HG03565 (cell line): ENCODE data around the gene MOSPD2.

ENCODE experiments used
- ATAC-seq: cut with Tn5 transposase; IDR thresholded peaks from one replicate; pipeline ENCODE4 v1.9.1; 2021; ENCODE audit warnings: mild to moderate bottlenecking, moderate library complexity; ENCODE audit not compliant: unreplicated experiment

The MOSPD2 gene

DNA sequence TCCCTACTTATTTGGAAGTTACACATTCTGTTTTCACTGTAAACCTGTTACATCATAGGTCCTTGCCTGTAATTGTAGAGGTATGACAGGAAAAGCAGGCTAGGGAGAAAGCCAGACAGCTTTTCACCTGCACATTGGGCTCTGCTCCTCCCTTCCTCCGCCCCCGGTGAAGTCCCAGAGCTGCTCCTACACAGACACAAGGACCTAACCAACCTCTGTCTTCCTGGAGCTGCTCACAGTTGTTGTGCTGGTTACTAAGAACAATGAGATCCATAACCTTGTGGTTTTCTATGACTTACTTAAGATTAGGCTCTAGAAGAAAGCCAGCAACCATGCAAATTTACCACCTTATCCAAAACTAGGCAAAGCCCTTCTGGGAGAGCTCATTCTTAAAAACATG is 40.0 kb downstream of the MOSPD2 start:
- no peak for ATAC-seq

DNA sequence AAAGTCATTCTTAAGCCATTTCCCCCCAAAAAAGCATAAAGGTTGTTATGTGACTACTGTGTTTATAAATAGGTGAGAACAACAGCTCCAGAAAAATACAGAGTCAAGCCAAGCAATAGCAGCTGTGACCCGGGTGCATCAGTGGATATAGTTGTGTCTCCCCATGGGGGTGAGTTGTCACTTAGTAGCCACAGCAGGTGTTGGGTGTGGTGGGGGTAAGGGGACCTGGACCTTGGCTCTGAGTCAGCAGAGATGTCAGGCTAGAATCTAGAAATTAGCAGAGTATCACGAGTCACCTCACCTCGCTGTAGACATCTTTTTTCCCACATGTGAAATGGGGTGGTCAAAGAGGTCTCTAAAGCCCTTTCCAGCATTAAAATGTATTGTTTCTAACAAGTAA is 42.4 kb downstream of the MOSPD2 start:
- ATAC-seq = no peak

DNA sequence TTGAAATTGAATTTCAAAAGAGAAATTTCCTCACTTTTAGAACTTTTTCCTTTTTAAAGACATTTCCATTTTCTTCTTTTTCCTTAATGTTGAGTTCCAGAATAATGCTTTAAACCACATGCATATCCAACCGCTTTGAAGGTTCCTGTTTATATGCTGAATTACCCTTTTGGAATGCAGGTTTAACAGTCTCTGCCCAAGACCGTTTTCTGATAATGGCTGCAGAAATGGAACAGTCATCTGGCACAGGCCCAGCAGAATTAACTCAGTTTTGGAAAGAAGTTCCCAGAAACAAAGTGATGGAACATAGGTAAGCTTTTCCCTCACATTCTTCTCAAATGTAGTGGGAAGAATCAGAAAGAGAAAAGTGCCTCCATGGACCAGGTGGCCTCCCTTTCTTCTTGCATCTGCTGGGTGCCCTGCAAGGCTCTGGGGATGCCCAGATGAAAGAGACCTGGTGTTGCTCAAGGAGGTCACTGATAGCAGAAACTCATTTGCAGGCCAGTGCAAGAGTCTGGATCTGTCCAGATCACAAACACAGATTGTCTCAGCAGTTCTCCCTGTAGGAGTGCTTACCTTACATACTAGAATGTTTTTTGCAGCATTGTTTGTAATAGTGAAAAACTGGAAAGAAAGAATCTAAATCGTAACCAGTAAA is 42.9 kb downstream of the MOSPD2 start:
- ATAC-seq = no peak

DNA sequence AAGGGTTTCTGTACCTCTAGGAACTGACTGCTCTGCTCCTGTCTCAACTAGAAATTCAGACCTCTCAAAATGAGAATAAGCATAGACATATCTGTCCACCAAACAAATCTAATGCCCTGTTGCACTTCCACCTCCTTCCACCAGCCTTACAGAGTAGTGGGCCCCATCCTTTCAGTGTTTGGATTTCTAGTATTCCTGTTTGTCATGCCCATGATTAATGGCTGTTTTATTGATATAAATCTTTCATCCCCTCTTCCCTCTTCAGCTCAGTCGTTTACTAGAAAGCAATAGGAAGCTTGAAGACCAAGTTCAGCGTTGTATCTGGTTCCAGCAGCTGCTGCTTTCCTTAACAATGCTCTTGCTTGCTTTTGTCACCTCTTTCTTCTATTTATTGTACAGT is 46.2 kb downstream of the MOSPD2 start:
- ATAC-seq = no peak

DNA sequence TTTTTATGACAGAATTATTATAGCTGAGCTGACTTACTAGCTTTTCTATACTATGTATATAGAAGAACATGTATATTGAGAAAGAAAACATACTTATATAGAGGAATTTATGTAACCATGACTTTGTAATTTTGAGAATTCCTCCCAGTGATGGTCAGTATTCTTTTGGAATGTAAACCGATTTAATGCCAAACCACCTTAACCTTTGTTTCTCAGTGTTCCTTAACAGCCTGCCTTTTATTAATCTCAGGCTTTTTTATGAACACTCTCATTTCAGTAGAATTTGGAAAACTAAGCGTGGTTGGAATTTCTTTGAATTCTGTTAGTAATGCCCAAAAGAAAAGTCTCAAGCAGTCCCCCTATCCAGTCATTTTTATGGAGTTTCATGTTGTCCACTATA is 47.0 kb downstream of the MOSPD2 start:
- no peak for ATAC-seq

DNA sequence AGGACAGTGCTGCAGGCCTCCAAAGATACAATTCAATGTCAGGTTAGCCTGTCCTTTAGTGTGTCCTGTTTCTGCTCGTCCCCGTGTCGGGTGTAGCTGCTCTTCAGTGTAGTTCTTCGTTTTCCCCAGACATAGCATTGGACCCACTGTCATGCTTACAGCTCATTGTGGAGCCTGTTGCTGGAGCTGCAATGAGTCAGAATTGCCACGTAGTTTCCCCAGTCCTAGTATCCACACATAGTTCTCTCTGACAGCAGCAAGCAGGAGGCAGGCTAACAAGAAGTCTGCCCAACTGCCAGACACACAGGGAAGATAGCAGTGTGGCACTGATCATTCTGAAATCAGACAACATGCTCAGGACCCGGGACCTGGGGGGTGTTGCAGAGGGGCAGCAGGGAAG is 49.2 kb downstream of the MOSPD2 start:
- ATAC-seq = no peak

DNA sequence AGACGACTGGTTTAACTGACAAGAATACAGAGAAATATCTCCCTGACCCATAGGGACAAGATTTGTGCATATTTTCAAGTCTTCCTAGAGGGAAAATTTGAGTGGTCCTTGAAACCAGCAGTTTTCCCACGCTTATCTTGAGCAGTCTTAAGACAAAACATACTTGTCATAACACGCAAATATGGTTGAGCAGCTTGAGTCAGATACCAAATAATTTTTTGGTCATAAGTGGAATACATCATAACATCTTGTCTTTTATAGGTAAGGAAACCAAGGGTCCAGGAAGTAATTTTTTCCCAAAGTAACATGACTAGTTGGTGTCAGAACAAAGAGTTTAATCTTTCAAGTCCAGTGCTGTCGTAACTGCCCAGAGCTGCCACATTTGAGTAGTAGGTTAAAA is 50.5 kb downstream of the MOSPD2 start:
- ATAC-seq = no peak

DNA sequence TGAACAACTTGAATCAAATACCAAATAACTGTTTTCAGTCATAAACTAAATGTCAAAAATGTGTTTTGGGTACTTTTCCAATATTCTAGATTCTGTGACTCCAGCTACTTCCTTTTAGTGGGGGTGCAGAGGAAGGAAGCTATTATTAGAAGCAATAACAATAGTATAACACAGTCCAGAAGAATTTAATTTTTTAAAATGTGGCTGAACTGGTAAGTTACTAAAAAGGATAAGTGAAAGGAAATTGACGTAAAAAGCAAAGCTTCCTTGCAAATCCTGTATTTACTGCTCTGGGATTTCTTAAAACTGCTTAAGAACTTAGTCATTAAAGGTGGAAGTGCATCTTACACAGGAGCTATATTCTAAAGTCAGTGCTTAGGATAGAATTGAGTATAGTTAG is 53.2 kb downstream of the MOSPD2 start:
- ATAC-seq = no peak

DNA sequence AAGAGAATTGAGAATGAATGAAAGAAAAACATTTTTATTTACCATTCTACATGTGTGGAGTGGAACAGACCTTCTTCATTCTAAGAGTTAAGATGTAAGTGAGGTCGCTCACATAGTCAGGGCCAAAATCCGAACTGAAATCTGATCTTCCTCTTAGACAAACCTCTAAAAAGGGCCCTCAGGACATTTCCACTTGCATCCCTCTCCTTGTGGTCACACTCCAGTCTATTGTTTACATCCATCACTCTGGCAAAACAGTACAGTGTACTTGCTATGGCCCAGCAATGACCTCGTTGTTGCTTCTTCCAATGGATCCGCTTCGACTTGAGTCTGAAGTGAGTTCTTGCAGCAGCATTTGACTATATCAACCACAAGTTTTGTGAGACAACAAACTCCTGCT is 54.2 kb downstream of the MOSPD2 start:
- ATAC-seq = no peak

DNA sequence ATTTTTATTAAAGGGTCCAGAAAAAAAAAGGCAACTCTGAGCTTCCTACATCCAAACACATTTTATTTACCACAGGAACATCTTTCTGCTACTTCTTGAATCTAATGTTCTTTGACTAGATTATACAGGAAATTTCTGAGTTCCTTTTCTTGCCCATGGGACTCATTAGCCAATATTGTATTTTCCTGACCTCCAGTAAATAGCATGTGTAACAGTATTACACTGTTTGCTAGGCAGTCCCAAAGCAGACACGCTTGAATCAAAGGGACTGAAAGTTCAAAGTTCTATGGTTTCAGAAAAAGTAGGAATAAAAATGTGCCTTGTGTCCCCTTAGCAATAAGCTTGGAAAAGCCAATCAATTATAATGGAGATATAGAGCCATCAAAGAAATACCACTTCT is 57.4 kb downstream of the MOSPD2 start:
- no peak for ATAC-seq

DNA sequence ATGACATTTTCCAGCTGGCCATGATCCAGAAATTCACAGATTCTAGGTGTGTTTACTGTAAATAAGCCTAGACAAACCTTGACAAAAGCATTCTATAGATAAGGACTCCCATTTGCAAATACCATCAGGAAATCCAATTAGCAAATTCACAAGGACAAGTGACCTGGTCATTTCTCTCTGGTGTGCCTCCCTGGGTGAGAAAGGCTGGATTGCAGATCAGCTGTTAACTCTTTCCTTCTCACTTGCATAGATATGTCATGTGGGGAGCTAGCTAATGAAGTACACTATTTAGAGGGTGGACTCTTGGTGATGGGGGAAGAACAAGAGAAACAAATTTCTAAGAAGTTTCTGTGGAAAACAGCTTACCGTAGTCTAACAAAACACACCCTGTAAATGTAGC is 58.9 kb downstream of the MOSPD2 start:
- ATAC-seq = no peak

DNA sequence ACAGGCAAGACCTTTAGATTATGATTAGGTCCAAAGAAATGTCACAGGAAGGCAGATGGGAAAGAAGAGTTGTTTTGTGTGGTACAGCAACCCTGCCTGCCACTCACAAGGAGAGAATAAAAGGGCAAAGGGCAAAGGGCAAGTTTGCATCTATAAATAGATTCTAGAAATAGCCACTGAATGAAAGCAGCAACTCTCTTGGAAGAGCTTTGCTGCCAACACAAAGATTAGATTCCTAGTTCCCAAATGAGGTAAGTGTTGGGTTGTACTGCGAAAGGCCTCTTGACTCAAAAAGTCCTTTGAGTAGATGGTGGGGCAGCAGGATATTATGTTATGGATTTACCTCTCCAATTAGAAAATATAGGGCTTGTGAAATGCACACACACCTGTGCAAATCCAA is 61.2 kb downstream of the MOSPD2 start:
- no peak for ATAC-seq

DNA sequence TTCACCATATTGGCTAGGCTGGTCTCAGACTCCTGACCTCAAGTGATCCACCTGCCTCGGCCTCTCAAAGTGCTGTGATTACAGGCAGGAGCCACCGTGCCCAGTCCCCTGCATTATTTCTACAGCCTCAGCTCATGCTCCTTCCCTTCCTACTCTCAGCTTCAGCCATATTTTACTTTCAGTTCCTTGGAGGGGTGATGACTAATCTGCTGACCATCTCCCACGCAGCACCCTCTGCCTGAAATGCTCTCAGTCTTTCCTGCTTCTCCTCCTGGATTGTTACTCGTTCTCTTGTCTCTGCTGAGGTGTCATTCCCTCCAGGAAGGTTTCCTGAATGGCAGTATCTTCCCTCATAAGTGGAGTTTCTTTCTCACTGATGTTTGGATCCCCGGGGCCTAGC is 63.3 kb downstream of the MOSPD2 start:
- peak; percentile 46 for ATAC-seq

DNA sequence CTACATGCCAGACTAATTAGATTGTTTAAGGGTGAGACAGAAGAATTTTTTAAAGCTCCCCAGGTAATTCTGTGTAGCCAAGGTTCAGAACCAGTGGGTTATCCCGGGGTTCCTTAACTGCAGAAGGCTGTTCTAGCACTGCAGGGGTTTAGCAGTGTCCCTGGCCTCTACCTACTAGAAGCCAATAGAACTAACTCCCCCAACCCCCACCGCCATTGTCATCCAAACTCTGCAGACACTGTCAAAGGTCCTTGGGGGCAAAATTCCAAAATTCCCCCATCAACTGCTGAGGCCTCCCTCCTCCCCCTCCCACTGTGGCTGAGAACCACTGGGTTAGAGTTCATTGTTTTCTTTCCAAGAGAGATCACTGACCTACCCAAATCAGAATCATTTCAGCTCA is 66.4 kb downstream of the MOSPD2 start:
- ATAC-seq = no peak

DNA sequence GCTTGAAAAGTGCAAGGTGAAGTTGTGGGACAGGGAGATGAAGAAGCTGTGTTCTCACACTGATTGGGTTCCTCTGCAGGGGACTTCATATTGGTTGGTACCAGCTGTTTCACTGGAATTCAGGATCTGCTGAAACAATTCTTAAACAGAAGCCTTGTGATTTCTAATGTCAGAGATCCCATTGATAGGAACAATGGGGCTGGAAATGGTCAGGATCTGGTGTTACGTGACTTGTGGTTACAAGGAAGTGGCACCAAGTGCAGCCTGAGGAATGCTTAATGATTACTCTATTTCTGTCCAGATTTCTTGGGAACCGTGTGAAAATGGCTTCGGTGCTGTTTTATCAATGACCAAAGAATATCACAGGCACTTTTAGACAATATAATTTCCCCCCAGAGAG is 68.1 kb downstream of the MOSPD2 start:
- no peak for ATAC-seq

DNA sequence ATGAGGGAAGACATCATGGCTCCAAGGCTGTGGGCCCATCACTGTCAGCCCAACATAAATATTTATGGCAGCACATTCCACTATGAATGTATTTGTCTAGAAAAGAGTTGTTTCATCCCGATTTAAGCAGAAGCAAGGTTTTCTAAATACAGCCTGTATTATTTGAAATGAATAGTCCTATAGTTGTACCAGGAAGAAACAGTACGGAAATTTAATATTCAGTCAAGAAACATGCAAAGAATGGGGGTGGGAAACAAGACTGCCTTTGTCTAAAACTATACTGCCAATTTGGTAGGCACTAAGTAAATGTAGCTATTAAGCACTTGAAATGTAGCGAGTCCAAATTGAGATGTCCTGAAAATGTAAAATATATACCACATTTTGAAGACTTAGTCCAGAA is 69.1 kb downstream of the MOSPD2 start:
- ATAC-seq = no peak

DNA sequence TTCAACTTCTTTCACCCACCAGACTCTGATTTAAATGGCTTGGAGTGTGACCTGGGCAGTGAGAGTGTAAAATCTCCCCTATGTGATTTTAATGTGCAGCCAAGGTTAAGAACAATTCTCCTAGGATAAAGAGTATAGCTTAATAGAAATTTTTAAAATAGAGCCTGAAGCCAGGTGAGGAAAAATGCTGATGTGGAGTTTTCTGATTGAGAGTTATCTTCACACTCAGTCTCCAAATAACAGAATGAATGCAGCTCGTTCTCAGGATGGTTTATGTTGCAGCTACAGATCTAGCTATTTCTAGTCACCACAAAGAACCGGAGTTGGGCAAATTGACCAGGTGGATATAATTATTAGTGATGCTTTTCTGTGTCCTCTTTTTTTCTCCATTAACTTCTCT is 70.7 kb downstream of the MOSPD2 start:
- no peak for ATAC-seq

DNA sequence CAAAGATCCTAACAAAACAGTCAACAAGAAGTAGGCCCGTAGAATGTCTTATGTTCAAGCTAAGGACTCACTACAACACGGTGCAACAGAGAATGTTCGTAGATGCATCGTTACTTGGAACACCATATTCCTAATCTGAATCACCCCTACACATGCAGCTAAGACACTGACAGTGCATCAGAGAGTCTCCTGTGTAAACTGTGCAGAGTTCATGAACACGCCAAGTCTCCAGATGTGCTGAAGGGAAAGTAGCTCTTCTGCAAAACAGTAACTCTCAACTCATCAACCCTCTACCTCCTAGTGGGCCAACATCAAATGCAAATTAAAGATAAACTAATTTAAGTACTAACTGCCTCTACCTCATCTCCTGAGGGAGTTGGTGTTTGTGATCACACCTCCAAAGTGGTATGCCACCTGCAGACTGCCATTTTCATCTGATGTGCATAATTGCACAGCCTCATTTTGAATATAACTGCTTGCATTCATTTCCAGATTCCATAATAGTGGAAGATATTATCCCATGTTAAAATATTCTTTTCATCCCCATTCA is 73.5 kb downstream of the MOSPD2 start:
- ATAC-seq = no peak

DNA sequence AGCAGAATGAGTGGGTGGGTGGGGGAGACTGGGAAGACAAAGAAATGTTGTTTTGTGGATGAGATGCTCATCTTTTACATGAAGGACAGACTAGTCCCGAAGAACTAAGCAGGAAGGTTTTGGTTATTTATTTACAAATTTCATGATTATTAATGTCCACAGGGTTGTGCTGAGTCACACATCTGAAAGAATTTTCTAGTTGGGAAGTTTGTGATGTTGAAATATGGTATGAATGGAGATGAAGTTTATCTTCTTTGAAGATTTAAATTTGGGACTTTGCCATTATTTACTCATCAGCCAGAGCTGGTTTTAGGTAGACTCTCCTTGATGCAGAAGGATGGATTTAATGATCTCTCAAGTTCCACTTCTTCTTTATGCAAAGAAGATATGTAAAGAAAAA is 75.5 kb downstream of the MOSPD2 start:
- no peak for ATAC-seq

DNA sequence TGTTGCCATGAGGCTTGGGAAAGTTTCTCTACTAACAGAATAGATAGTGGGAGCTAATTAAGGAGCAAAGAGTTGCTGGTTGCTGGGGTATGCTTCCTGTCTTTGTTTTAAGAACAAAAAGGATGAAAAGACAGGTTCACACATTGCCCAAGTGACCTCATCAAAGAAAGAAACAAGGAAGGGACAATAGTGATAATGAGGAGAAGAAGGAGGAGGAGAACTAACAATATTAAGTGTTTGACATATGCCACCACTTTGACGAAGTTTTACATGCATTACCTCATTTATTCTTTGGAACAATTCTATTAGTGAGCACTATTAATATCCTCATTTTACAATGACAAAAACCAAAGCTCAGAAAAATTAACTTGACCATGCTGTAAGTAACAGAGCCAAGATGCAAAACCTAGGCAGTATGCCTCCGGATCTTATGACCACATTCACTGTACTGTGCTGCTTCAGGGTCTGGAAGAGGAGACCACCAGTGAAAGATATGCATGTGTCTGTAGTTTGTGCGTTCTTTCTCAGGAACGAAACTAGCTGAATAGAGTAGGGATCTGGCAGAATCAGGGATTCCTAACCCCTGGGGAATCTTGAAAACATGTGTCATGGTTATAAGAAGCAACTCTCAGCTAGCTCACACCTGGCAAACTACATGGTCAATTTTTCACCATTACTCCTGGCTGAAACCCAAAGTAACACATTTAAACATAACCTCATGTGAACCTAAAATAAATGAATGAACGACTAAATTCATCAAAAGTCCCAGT is 83.8 kb downstream of the MOSPD2 start:
- ATAC-seq = no peak

DNA sequence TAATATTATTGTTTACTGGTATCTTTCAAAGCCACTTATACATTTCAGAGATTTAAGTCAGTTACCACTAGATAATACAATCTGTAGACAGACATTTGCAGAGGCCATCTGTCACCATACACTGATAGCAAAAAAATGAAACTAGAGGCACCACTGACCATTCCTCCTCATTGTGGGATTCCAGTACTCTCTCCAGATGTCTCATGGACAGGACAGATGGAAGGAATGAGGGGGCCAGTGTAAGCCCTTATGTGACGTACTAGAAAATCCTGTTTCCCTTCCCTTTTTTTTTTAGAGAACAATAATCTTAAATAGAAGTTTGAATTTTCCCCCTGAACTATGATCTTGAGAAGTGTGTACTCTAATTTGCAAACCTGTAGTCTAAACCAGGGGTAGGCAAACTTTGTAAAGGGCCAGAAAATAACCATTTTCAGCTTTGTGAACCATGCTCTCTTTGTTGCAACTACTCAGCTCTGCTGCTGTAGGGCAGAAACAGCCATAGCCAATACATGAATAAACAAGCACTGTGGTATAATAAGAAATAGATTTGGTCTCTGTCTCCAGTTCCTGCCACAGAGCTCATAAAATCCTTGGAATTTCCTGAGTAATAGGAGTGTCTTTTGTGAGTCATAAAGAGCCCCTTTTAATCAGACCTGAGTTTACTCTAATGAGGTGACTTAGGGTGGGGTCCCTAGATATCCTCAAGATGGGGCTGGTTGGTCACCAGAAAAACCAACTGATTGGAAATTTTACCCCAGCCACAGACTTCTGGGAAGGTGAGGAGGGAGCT is 90.4 kb downstream of the MOSPD2 start:
- no peak for ATAC-seq

DNA sequence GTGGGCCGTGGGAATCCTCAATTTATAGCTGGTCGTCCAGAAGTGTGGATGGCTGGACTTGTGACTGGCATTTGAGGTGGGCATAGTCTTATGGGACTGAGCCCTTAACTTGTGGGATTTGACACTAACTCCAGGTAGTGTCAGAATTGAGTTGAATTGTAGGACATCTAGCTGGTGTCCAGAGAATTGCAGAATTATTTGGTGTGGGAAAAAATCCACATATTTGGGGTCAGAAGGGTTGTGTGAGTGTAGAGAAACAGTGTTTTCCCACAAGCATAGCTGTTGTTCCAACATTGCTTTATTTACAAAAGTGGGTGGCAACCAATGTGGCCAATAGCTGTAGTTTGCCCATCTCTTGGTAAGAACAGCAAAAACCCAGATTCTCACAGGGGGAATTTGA is 91.3 kb downstream of the MOSPD2 start:
- no peak for ATAC-seq
